GM19193 (cell line): ENCODE measurements around the gene LRG1.

Experiments used
- POLR2A ChIP-seq: IDR thresholded peaks from 4 replicates; pipeline ENCODE4 v1.6.1; 2011; ENCODE audit not compliant: insufficient read depth, insufficient read length; ENCODE audit errors: extremely low read depth

Gene LRG1

GRCh38 chr19:4539693-4540581 lies at the start of gene LRG1:
TSS of gene LRG1 (minus strand) at chr19:4540036. CDS start at chr19:4540013, 23 bp downstream.
- peak; percentile 52 for TF ChIP-seq POLR2A

- no peak for TF ChIP-seq POLR2A
These were observed 48.5 kb upstream of the LRG1 start for GRCh38 chr19:4588291-4588761.

- TF ChIP-seq POLR2A: no peak
These were observed 47.7 kb upstream of the LRG1 start for GRCh38 chr19:4587527-4587926.

- TF ChIP-seq POLR2A: no peak
These were observed 46.9 kb upstream of the LRG1 start for GRCh38 chr19:4586691-4587090.

GRCh38 chr19:4586245-4586644 lies 46.4 kb upstream of the LRG1 start:
- TF ChIP-seq POLR2A: no peak

GRCh38 chr19:4585556-4585955 lies 45.7 kb upstream of the LRG1 start:
- no peak for TF ChIP-seq POLR2A

GRCh38 chr19:4584670-4585460 lies 45.0 kb upstream of the LRG1 start:
- no peak for TF ChIP-seq POLR2A

- TF ChIP-seq POLR2A: no peak
These were observed 44.3 kb upstream of the LRG1 start for GRCh38 chr19:4583961-4584669.

GRCh38 chr19:4582980-4583842 lies 43.4 kb upstream of the LRG1 start:
- no peak for TF ChIP-seq POLR2A

- no peak for TF ChIP-seq POLR2A
These were observed 42.1 kb upstream of the LRG1 start for GRCh38 chr19:4581666-4582553.

GRCh38 chr19:4580961-4581665 lies 41.3 kb upstream of the LRG1 start:
- no peak for TF ChIP-seq POLR2A

- no peak for TF ChIP-seq POLR2A
These were observed 40.4 kb upstream of the LRG1 start for GRCh38 chr19:4580021-4580901.

- no peak for TF ChIP-seq POLR2A
These were observed 39.6 kb upstream of the LRG1 start for GRCh38 chr19:4579389-4579788.
